Ectodermal cell (in vitro differentiated cells): ENCODE results near the gene WBP2.
A peak's percentile ranks its signal among the peaks of the same experiment; 100 is the strongest.

Experiments
- H3K27ac ChIP-seq: 2 replicates; pipeline ENCODE4 v1.7.0; 2013; ENCODE audit warnings: mild to moderate bottlenecking, low read depth, low read length; ENCODE audit not compliant: insufficient read depth, poor library complexity, severe bottlenecking
- H3K27me3 ChIP-seq: 2 replicates; pipeline ENCODE4 v1.7.0; 2013; ENCODE audit warnings: mild to moderate bottlenecking, low read length; ENCODE audit not compliant: insufficient read depth, control insufficient read depth, poor library complexity, severe bottlenecking
- H3K36me3 ChIP-seq: one replicate; pipeline ENCODE4 v1.7.0; 2013; ENCODE audit warnings: low read length; ENCODE audit not compliant: control insufficient read depth, insufficient read depth
- H3K4me1 ChIP-seq: one replicate; pipeline ENCODE4 v1.7.0; 2013; ENCODE audit warnings: low read length; ENCODE audit not compliant: control insufficient read depth, insufficient read depth
- H3K4me3 ChIP-seq: 2 replicates; pipeline ENCODE4 v1.7.0; 2013; ENCODE audit warnings: low read depth, low read length, control low read depth; ENCODE audit not compliant: insufficient read depth
- H3K9me3 ChIP-seq: 2 replicates; pipeline ENCODE4 v1.7.0; 2013; ENCODE audit warnings: mild to moderate bottlenecking, low read length, moderate library complexity; ENCODE audit not compliant: control insufficient read depth
- WGBS, 2 experiments: methylation state at CpG; one replicate each; pipeline ENCODE4 v1.1.7; 2013; ENCODE audit warnings: missing lambda C conversion rate in 2 of 2; 5-methylcytosine and 5-hydroxymethylcytosine counted together

Gene WBP2

DNA sequence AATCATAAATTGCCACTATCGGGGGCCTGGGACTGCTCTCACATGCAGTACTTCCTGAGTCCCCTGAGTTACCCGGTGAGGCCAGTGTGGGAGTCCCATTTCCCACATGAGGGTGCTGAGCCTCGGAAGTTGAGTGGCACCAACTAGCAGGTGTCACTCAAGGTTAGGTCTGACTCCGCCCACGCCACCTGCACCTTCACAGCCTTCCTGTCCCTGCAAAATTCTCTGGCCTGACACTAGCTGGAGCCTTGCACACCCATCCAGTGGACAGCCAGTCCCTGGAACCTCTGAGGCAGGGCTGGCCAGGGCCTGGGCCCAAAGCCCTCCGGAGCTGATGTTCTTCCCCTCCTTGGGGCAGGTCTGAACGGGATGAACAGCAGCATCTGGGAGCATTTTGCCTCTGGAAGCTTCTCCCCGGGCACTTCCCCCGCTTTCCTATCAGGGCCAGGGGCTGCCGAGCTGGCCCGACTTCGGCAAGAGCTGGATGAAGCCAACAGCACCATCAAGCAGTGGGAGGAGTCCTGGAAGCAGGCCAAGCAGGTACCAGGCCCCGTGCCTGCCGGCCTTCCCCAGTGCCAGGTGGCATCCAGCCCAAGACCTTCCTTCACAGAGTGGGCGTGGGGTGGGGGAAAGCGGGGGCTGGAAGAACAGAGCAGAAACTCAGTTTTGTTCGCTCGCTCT is 32.9 kb downstream of the WBP2 start:
- H3K9me3 ChIP-seq, result no peaks in the 10 kb centered on the region
- no peak overlapping the region for H3K27ac ChIP-seq
- H3K27me3 ChIP-seq, result no peaks in the 10 kb centered on the region
- peaks cover 4% of the 10 kb centered on the region for H3K4me1 ChIP-seq
- peaks cover 61% of the 10 kb centered on the region for H3K36me3 ChIP-seq
- H3K4me3 ChIP-seq, result no peak overlapping the region
- WGBS, 2 experiments, result 94 to 95% methylated on average over 18 of the region's 18 CpGs

DNA sequence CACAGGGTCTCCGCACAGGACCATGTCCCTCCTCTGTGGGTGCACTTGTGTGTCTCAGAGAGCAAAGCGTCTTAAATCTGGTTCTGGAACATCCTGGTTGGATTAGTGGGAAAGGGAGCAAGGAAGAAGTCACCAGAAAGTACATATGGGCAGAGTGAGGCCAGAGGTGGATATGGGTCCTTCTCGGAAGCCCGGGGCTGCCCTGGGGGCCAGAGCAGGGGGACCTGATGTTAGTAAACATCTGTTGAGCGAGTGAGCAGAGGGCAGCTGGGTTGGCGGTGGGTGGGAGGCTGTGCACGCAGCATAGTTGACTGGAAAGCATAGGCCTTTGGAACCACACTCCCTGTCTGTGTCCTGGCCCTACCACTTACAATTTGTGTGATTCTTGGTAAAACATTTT is 33.6 kb downstream of the WBP2 start:
- H3K27ac ChIP-seq, result no peak overlapping the region
- 96% methylated on average over 7 of the region's 7 CpGs for whole genome bisulfite sequencing, 2 experiments
- no peak overlapping the region for H3K4me3 ChIP-seq
- H3K27me3 ChIP-seq, result no peaks in the 10 kb centered on the region
- H3K4me1 ChIP-seq, result no peaks in the 10 kb centered on the region
- H3K36me3 ChIP-seq, result peaks cover 68% of the 10 kb centered on the region
- H3K9me3 ChIP-seq, result no peaks in the 10 kb centered on the region

DNA sequence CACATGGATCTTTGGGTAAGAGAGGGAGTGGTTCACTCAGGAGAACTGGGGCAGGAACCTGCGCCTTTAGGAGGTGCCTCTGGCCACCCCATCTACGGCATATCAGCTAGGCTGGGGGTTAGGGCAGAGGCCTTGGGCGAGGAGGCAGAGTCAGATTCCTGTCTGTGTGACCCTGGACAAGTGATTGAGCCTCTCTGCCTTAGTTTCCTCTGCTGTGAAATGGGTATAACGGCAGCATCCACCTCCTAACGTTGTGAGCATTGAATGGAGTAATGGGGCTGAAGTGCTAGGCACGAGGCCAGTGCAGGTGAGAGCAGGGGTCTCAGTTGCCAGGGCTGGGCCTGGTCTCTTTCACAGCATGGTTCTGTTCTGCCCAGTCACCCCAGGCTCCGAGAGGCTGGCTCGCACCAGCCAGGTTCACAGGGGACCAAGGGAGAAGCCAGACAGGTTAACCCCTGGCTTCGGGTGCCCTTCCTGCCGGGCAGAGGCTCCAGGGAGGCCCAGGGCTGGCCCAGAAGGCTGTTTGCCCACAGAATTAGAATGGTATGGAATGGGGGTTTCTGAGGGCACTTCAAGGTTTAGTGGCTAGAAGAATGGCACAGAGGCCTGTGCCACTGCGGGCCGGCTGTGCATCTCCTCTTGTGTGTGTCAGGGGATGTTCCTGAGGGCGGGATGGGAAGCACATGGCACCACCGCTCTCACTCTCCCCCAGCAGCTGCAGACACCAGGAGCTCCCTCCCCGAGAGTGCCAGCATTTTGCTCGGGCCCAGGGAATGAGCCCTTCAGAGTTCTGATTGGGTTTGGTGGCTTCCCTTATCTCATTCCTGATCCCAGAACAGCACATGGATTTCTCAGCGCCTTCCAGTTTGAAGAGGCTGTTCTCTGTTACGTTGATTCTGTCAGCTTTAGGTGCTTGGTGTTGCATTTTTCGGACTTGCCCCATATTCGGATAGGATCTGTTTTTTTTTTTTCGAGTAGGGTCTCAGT is 34.7 kb downstream of the WBP2 start:
- 85 to 87% methylated on average over 21 of the region's 21 CpGs for WGBS, 2 experiments
- H3K36me3 ChIP-seq, result peaks cover 75% of the 10 kb centered on the region

GRCh38 chr17:75819678-75820077 is 35.5 kb downstream of the WBP2 start:
- no peaks in the 10 kb centered on the region for H3K27me3 ChIP-seq

More for the DNA sequence above, 34.7 kb downstream of the WBP2 start:
- Histone ChIP-seq H3K27me3 (no peaks in the 10 kb centered on the region), H3K27ac (no peak overlapping the region), H3K9me3 (no peaks in the 10 kb centered on the region), H3K4me3 (no peak overlapping the region), H3K4me1 (no peaks in the 10 kb centered on the region)

DNA sequence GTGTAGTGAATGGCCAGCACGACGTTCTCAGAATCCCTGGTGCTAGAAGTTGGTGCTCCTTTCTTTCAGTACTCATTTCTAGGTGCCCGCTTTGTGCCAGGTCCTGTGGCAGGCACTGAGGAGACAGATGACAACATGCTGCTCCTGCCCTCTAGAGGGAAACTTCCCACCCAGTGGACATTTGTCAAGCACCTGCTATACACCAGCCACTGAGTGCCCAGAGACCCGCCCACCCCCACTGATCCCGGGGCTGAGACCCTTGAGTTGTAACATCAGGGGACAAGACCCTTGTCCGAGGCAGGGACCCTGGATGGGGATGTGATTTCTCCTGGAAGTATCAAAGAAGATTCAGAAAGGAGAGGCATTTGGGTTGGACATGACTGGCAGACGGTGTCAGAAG is 36.0 kb downstream of the WBP2 start:
- 95 to 98% methylated on average over 7 of the region's 7 CpGs for WGBS, 2 experiments

More at GRCh38 chr17:75819678-75820077, 35.5 kb downstream of the WBP2 start:
- H3K9me3 ChIP-seq, result no peaks in the 10 kb centered on the region
- WGBS, 2 experiments, result 95 to 96% methylated on average over 16 of the region's 16 CpGs
- no peak overlapping the region for H3K4me3 ChIP-seq
- no peaks in the 10 kb centered on the region for H3K4me1 ChIP-seq
- H3K36me3 ChIP-seq, result peaks cover 83% of the 10 kb centered on the region
- no peak overlapping the region for H3K27ac ChIP-seq

GRCh38 chr17:75818326-75818885 is 36.7 kb downstream of the WBP2 start:
- H3K9me3 ChIP-seq, result no peaks in the 10 kb centered on the region
- H3K27me3 ChIP-seq, result no peaks in the 10 kb centered on the region
- 96% methylated on average over 16 of the region's 16 CpGs for WGBS, 2 experiments
- no peak overlapping the region for H3K27ac ChIP-seq
- peaks cover 81% of the 10 kb centered on the region for H3K36me3 ChIP-seq
- no peak overlapping the region for H3K4me3 ChIP-seq
- no peaks in the 10 kb centered on the region for H3K4me1 ChIP-seq

More for the DNA sequence above, 36.0 kb downstream of the WBP2 start:
- Histone ChIP-seq H3K9me3 (no peaks in the 10 kb centered on the region), H3K4me1 (no peaks in the 10 kb centered on the region), H3K4me3 (no peak overlapping the region), H3K27me3 (no peaks in the 10 kb centered on the region), H3K36me3 (peaks cover 84% of the 10 kb centered on the region), H3K27ac (no peak overlapping the region)

DNA sequence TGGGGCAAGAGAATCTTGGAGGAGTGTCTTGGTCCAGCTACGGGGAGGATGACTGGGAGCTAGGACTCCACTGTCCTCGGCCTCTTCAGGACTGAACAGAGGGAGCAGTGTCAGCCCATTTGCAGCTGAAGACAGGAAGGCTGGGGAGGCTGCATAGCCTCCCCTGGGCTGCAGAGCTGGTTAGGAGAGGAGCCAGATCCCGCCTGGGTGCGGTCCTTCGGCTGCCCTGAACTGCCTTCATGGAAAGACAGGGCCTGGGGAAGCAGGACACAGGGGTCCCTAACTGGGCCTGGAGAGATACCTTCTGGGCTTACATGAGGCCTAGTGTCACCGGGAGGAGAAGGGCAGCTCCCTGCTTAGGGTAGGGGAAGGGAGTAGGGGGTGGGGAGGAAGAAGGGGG is 37.6 kb downstream of the WBP2 start:
- Histone ChIP-seq H3K9me3 (no peaks in the 10 kb centered on the region), H3K27ac (no peak overlapping the region), H3K27me3 (no peaks in the 10 kb centered on the region), H3K4me3 (no peak overlapping the region), H3K4me1 (no peaks in the 10 kb centered on the region), H3K36me3 (peaks cover 82% of the 10 kb centered on the region)
- 93 to 96% methylated on average over 6 of the region's 6 CpGs for WGBS, 2 experiments

DNA sequence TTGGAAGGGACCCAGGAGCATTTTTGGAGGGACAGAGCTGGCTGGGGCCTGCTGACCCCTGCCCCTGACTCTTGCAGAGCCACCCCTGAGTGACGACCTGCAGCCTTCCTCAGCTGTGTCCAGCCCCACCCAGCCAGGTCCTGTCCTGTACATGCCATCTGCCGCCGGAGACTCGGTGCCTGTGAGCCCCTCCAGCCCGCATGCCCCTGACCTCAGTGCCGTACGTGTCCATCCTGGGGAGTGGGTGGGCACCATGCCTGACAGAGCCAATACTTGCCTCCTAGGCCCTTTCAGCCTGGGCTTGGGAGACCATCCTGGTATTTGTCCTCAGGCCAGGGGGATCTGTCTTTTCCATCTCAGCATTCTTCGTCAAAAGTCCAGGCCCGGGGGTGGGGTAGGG is 38.4 kb downstream of the WBP2 start:
- Histone ChIP-seq H3K27me3 (no peaks in the 10 kb centered on the region), H3K4me1 (no peaks in the 10 kb centered on the region), H3K36me3 (peaks cover 80% of the 10 kb centered on the region), H3K27ac (no peak overlapping the region), H3K9me3 (no peaks in the 10 kb centered on the region), H3K4me3 (no peak overlapping the region)
- 91 to 92% methylated on average over 9 of the region's 9 CpGs for WGBS, 2 experiments

DNA sequence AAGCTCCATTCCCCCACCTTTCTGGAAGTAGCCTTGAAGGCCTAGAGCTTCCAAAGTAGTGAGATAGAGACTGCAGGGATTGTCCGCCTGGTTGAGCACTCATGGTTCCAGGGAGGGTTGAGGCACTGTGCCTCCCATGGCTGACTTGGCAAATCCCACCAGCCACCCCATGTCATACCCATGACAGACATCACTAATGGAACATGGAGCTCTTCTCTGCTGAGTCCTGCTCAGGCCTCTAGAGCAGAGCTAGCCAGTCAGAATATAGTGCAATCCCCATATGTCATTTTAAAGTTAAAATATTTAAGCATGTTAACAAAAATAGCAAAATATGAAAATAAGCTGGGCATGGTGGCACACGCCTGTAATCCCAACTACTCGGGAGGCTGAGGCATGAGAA is 39.7 kb downstream of the WBP2 start:
- Histone ChIP-seq H3K4me3 (no peak overlapping the region), H3K27ac (no peak overlapping the region), H3K4me1 (no peaks in the 10 kb centered on the region), H3K36me3 (peaks cover 82% of the 10 kb centered on the region), H3K27me3 (no peaks in the 10 kb centered on the region), H3K9me3 (no peaks in the 10 kb centered on the region)
- WGBS, 2 experiments, result 97 to 99% methylated on average over 3 of the region's 3 CpGs

- WGBS, 2 experiments, result 94 to 96% methylated on average over 13 of the region's 13 CpGs
- no peak overlapping the region for H3K4me3 ChIP-seq
- H3K36me3 ChIP-seq, result peaks cover 77% of the 10 kb centered on the region
These were observed 40.2 kb downstream of the WBP2 start for GRCh38 chr17:75814900-75815373.

More at GRCh38 chr17:75814900-75815373, 40.2 kb downstream of the WBP2 start:
- Histone ChIP-seq H3K4me1 (no peaks in the 10 kb centered on the region), H3K9me3 (no peaks in the 10 kb centered on the region), H3K27me3 (no peaks in the 10 kb centered on the region), H3K27ac (peak overlapping the region; percentile 36)
